ENCODE measurements around the gene KDM8.

KDM8 gene

GRCh38 chr16:27203507-27204311 lies at the start of gene KDM8:
KDM8 (plus strand) TSS chr16:27203526; CDS start chr16:27210124, 6,598 bp downstream.
- Histone ChIP-seq H3K4me1 (ENCODE audit: control insufficient read depth in 1 of 2, insufficient read depth in 2 of 2, low read length in 2 of 2) (peaks cover 4 to 10% of the 10 kb centered on the region in 2 donors), H3K27ac (ENCODE audit: low read length) (peak within 1 kb of the TSS; percentile 98), H3K9me3 (ENCODE audit: control insufficient read depth in 1 of 2, low read length in 2 of 2) (no peaks in the 10 kb centered on the region), H3K27me3 (ENCODE audit: low read depth, low read length) (no peaks in the 10 kb centered on the region), H3K36me3 (ENCODE audit: control insufficient read depth in 1 of 2, insufficient read depth in 2 of 2, low read length in 2 of 2) (peaks cover 0 to 5% of the 10 kb centered on the region in 2 donors), H3K4me3 (ENCODE audit: low read depth in 1 of 2, low read length in 2 of 2) (peak within 1 kb of the TSS; percentile 81 to 87)

- Histone ChIP-seq H3K27me3 (ENCODE audit: low read depth, low read length) (no peaks in the 10 kb centered on the region), H3K27ac (ENCODE audit: low read length) (no peak overlapping the region), H3K9me3 (ENCODE audit: control insufficient read depth in 1 of 2, low read length in 2 of 2) (no peaks in the 10 kb centered on the region), H3K4me1 (ENCODE audit: control insufficient read depth in 1 of 2, insufficient read depth in 2 of 2, low read length in 2 of 2) (no peaks in the 10 kb centered on the region), H3K36me3 (ENCODE audit: control insufficient read depth in 1 of 2, insufficient read depth in 2 of 2, low read length in 2 of 2) (no peaks in the 10 kb centered on the region), H3K4me3 (ENCODE audit: low read depth in 1 of 2, low read length in 2 of 2) (no peak overlapping the region)
Observed at GRCh38 chr16:27154705-27155521, 48.4 kb upstream of the KDM8 start.

DNA sequence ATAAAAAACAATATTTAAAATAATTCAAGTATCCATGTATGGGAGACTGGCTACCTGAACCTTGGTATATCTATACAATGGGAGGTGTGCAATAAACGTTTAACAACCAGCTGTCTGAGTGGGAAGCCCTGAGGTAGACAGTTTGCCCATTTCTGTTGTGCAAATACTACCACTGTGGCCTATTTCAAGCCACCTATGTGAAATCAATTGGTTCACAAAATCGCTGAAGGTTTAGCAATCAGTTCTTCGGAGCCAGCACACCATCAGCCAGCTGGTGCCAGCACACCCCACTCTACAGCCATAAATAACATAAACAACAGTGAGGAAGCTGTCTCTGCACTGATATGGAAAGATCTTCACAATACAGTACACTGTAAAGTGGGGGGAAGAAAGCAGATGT lies 46.7 kb upstream of the KDM8 start:
- no peaks in the 10 kb centered on the region for H3K36me3 ChIP-seq (ENCODE audit: control insufficient read depth in 1 of 2, insufficient read depth in 2 of 2, low read length in 2 of 2)
- H3K27me3 ChIP-seq (ENCODE audit: low read depth, low read length): no peaks in the 10 kb centered on the region
- H3K4me3 ChIP-seq (ENCODE audit: low read depth in 1 of 2, low read length in 2 of 2): no peak overlapping the region
- no peak overlapping the region for H3K27ac ChIP-seq (ENCODE audit: low read length)
- H3K9me3 ChIP-seq (ENCODE audit: control insufficient read depth in 1 of 2, low read length in 2 of 2): no peaks in the 10 kb centered on the region
- H3K4me1 ChIP-seq (ENCODE audit: control insufficient read depth in 1 of 2, insufficient read depth in 2 of 2, low read length in 2 of 2): no peaks in the 10 kb centered on the region

DNA sequence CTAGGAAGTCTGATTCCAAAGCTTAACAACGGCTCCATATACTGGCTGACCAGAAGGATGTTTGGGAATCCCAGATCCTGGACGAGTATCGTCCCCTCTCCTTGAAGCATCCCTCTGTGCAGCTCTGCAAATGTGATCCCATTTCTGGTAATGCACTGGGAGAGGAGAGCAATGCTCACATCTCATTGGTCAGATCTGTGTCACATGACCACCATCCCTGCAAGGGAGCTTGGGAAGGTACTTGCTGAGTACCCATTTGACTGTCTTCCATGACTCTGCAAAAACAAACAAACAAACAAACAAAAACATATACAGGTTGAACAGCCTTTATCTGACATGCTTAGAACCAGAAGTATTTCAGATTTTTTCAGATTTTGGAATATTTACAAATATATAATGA lies 41.9 kb upstream of the KDM8 start:
- Histone ChIP-seq H3K9me3 (ENCODE audit: control insufficient read depth in 1 of 2, low read length in 2 of 2) (peaks cover 5 to 13% of the 10 kb centered on the region in 2 donors), H3K27me3 (ENCODE audit: low read depth, low read length) (no peaks in the 10 kb centered on the region), H3K36me3 (ENCODE audit: control insufficient read depth in 1 of 2, insufficient read depth in 2 of 2, low read length in 2 of 2) (no peaks in the 10 kb centered on the region), H3K4me1 (ENCODE audit: control insufficient read depth in 1 of 2, insufficient read depth in 2 of 2, low read length in 2 of 2) (no peaks in the 10 kb centered on the region), H3K4me3 (ENCODE audit: low read depth in 1 of 2, low read length in 2 of 2) (no peak overlapping the region), H3K27ac (ENCODE audit: low read length) (no peak overlapping the region)

DNA sequence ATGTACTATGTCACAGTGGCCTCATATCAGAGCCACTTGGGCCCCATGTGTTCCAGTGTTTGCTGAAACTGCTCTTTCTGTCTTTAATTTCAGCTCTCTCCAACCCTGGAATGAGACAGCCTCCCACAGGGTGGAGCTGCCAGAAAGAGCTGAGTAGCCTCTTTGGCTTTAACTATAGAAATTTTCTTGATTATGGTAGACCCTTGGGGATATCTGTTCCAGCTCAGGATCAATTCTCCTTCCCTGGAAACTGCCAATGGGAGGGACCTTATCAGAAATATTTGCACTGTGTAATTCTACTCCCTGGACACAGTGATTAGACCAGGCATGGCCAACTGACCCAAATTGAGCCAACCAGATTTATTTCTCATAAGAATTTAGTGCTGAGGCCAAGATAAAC lies 39.0 kb upstream of the KDM8 start:
- no peaks in the 10 kb centered on the region for H3K36me3 ChIP-seq (ENCODE audit: control insufficient read depth in 1 of 2, insufficient read depth in 2 of 2, low read length in 2 of 2)
- peaks cover 5 to 13% of the 10 kb centered on the region in 2 donors for H3K9me3 ChIP-seq (ENCODE audit: control insufficient read depth in 1 of 2, low read length in 2 of 2)
- no peaks in the 10 kb centered on the region for H3K27me3 ChIP-seq (ENCODE audit: low read depth, low read length)
- no peak overlapping the region for H3K27ac ChIP-seq (ENCODE audit: low read length)
- H3K4me1 ChIP-seq (ENCODE audit: control insufficient read depth in 1 of 2, insufficient read depth in 2 of 2, low read length in 2 of 2): no peaks in the 10 kb centered on the region
- H3K4me3 ChIP-seq (ENCODE audit: low read depth in 1 of 2, low read length in 2 of 2): no peak overlapping the region

DNA sequence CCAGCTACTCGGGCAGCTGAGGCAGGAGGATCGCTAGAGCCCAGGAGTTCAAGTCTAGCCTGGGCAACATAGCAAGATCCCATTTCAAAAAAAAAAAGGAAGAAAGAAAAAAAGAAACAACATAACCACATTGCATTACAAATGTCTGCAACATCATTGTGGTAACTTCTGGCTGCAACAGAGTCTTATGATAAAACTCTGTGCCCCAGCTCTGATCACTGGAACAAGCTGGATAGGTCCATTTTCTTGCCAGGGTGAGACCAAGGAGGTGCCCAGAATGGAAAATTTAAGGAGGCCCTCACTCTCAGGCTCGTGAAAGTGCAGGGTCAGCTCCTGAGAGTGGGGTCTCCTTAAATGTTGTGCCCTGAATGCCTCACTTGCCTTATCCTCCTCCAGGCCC lies 37.8 kb upstream of the KDM8 start:
- Histone ChIP-seq H3K27ac (ENCODE audit: low read length) (no peak overlapping the region), H3K36me3 (ENCODE audit: control insufficient read depth in 1 of 2, insufficient read depth in 2 of 2, low read length in 2 of 2) (no peaks in the 10 kb centered on the region), H3K4me1 (ENCODE audit: control insufficient read depth in 1 of 2, insufficient read depth in 2 of 2, low read length in 2 of 2) (no peaks in the 10 kb centered on the region), H3K4me3 (ENCODE audit: low read depth in 1 of 2, low read length in 2 of 2) (no peak overlapping the region), H3K27me3 (ENCODE audit: low read depth, low read length) (no peaks in the 10 kb centered on the region), H3K9me3 (ENCODE audit: control insufficient read depth in 1 of 2, low read length in 2 of 2) (peaks cover 5 to 13% of the 10 kb centered on the region in 2 donors)

DNA sequence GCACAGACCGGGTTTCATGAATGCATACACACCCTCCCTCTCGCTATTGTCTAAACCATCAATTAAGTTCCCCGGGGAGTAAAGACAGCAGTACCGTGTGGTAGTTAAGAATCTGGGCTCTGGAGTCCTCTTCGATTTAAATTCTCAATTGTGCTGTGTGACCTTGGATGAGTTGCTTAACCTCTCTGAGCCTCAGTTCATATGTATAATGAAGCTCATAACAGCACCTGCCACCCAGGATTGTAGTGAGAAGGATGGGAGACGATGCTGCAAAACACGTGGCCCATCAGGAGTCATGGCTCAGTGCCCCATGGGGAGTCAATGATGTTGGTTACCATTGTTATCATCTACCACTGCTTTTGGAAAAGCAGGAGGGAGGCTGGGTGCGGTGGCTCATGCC lies 34.5 kb upstream of the KDM8 start:
- peaks cover 0 to 5% of the 10 kb centered on the region in 2 donors for H3K9me3 ChIP-seq (ENCODE audit: control insufficient read depth in 1 of 2, low read length in 2 of 2)
- H3K4me3 ChIP-seq (ENCODE audit: low read depth in 1 of 2, low read length in 2 of 2): no peak overlapping the region
- no peaks in the 10 kb centered on the region for H3K27me3 ChIP-seq (ENCODE audit: low read depth, low read length)
- H3K27ac ChIP-seq (ENCODE audit: low read length): no peak overlapping the region
- no peaks in the 10 kb centered on the region for H3K4me1 ChIP-seq (ENCODE audit: control insufficient read depth in 1 of 2, insufficient read depth in 2 of 2, low read length in 2 of 2)
- H3K36me3 ChIP-seq (ENCODE audit: control insufficient read depth in 1 of 2, insufficient read depth in 2 of 2, low read length in 2 of 2): no peaks in the 10 kb centered on the region

GRCh38 chr16:27169511-27170071 lies 33.7 kb upstream of the KDM8 start:
- Histone ChIP-seq H3K4me1 (ENCODE audit: control insufficient read depth in 1 of 2, insufficient read depth in 2 of 2, low read length in 2 of 2) (peaks cover 0 to 2% of the 10 kb centered on the region in 2 donors), H3K27ac (ENCODE audit: low read length) (no peak overlapping the region), H3K9me3 (ENCODE audit: control insufficient read depth in 1 of 2, low read length in 2 of 2) (peaks cover 0 to 5% of the 10 kb centered on the region in 2 donors), H3K36me3 (ENCODE audit: control insufficient read depth in 1 of 2, insufficient read depth in 2 of 2, low read length in 2 of 2) (no peaks in the 10 kb centered on the region), H3K27me3 (ENCODE audit: low read depth, low read length) (no peaks in the 10 kb centered on the region), H3K4me3 (ENCODE audit: low read depth in 1 of 2, low read length in 2 of 2) (no peak overlapping the region)

DNA sequence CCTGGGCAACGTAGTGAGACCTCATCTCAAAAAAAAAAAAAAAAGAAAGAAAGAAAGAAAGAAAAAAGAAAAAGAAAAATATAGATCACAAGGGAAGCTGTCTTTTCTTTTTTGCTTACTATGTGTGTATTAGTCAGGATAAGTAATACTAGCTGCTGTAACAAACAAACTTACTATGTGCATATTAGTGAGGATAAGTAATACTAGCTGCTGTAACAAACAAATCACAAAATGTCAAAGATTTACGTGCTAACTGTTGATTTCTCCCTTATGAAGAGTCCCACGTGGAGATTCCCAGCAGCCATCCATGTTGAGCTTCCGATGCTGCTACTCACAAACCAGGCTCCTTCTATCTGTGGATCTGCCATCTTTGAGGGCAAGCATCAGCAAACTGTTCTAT lies 31.7 kb upstream of the KDM8 start:
- H3K27ac ChIP-seq (ENCODE audit: low read length): no peak overlapping the region
- no peak overlapping the region for H3K4me3 ChIP-seq (ENCODE audit: low read depth in 1 of 2, low read length in 2 of 2)

DNA sequence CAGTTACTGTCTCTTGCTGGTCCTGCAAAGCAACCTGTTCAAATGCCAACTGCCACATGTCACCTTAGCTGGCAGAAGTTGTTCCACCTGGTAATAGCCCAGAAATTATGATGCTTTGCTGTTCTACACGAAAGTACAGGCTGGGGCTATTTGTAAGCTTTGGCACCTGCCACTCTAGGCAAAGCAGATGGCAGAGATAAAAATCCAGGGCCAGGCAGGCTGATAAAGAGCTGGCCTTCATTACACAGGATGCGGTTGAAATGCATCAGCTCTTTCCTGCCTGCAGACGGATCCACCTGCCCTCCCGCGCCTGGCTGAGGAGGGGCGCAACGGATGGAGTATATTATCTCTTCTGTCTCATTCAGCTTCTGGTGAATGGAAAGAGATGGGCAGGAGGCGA lies 29.3 kb upstream of the KDM8 start:
- no peak overlapping the region for H3K4me3 ChIP-seq (ENCODE audit: low read depth in 1 of 2, low read length in 2 of 2)
- peaks cover 0 to 5% of the 10 kb centered on the region in 2 donors for H3K9me3 ChIP-seq (ENCODE audit: control insufficient read depth in 1 of 2, low read length in 2 of 2)
- H3K27me3 ChIP-seq (ENCODE audit: low read depth, low read length): no peaks in the 10 kb centered on the region
- peaks cover 0 to 3% of the 10 kb centered on the region in 2 donors for H3K4me1 ChIP-seq (ENCODE audit: control insufficient read depth in 1 of 2, insufficient read depth in 2 of 2, low read length in 2 of 2)
- no peaks in the 10 kb centered on the region for H3K36me3 ChIP-seq (ENCODE audit: control insufficient read depth in 1 of 2, insufficient read depth in 2 of 2, low read length in 2 of 2)
- no peak overlapping the region for H3K27ac ChIP-seq (ENCODE audit: low read length)

More for the DNA sequence above, 31.7 kb upstream of the KDM8 start:
- peaks cover 0 to 3% of the 10 kb centered on the region in 2 donors for H3K4me1 ChIP-seq (ENCODE audit: control insufficient read depth in 1 of 2, insufficient read depth in 2 of 2, low read length in 2 of 2)
- H3K27me3 ChIP-seq (ENCODE audit: low read depth, low read length): no peaks in the 10 kb centered on the region
- H3K9me3 ChIP-seq (ENCODE audit: control insufficient read depth in 1 of 2, low read length in 2 of 2): peaks cover 0 to 5% of the 10 kb centered on the region in 2 donors
- no peaks in the 10 kb centered on the region for H3K36me3 ChIP-seq (ENCODE audit: control insufficient read depth in 1 of 2, insufficient read depth in 2 of 2, low read length in 2 of 2)

- peaks cover 0 to 5% of the 10 kb centered on the region in 2 donors for H3K9me3 ChIP-seq (ENCODE audit: control insufficient read depth in 1 of 2, low read length in 2 of 2)
- no peak overlapping the region for H3K27ac ChIP-seq (ENCODE audit: low read length)
- no peak overlapping the region for H3K4me3 ChIP-seq (ENCODE audit: low read depth in 1 of 2, low read length in 2 of 2)
- H3K4me1 ChIP-seq (ENCODE audit: control insufficient read depth in 1 of 2, insufficient read depth in 2 of 2, low read length in 2 of 2): peaks cover 0 to 3% of the 10 kb centered on the region in 2 donors
- H3K36me3 ChIP-seq (ENCODE audit: control insufficient read depth in 1 of 2, insufficient read depth in 2 of 2, low read length in 2 of 2): no peaks in the 10 kb centered on the region
- H3K27me3 ChIP-seq (ENCODE audit: low read depth, low read length): no peaks in the 10 kb centered on the region
Observed at GRCh38 chr16:27174798-27175197, 28.5 kb upstream of the KDM8 start.
